ENCODE data around the gene ENOX2. TPM values are rescaled to one million over a fixed set of nuclear protein-coding genes. Genes with fewer than 3 reads are reported as not detected.

Gene ENOX2
- total RNA-seq, 1 donor from 2014 or later: 23.2 TPM

GRCh38 chrX:130672214-130672613 lies 230.8 kb downstream of the ENOX2 start:
- no peak for DNase-seq (ENCODE audit: low spot score)
- intact Hi-C loops (cut with DNase I): no loop called here

- intact Hi-C loops (cut with DNase I): no loop called here
- DNase-seq (ENCODE audit: low spot score): no peak
These were observed 233.8 kb downstream of the ENOX2 start for GRCh38 chrX:130669233-130669632.

- intact Hi-C loops (cut with DNase I): no loop called here
- no peak for DNase-seq (ENCODE audit: low spot score)
These were observed 237.7 kb downstream of the ENOX2 start for GRCh38 chrX:130665263-130665662.

- DNase-seq (ENCODE audit: low spot score): no peak
- intact Hi-C loops (cut with DNase I): no loop called here
These were observed 244.7 kb downstream of the ENOX2 start for GRCh38 chrX:130658310-130658709.

GRCh38 chrX:130654409-130654950 lies 248.5 kb downstream of the ENOX2 start:
- intact Hi-C loops (cut with DNase I): no loop called here
- DNase-seq (ENCODE audit: low spot score): no peak

GRCh38 chrX:130652824-130653578 lies 250.0 kb downstream of the ENOX2 start:
- intact Hi-C loops (cut with DNase I): no loop called here

GRCh38 chrX:130649738-130650137 lies 253.3 kb downstream of the ENOX2 start:
- intact Hi-C loops (cut with DNase I): no loop called here
- DNase-seq (ENCODE audit: low spot score): no peak

More at GRCh38 chrX:130652824-130653578, 250.0 kb downstream of the ENOX2 start:
- no peak for DNase-seq (ENCODE audit: low spot score)

- DNase-seq (ENCODE audit: low spot score): no peak
- intact Hi-C loops (cut with DNase I): no loop called here
These were observed 255.5 kb downstream of the ENOX2 start for GRCh38 chrX:130647468-130647867.

- intact Hi-C loops (cut with DNase I): no loop called here
- no peak for DNase-seq (ENCODE audit: low spot score)
These were observed 256.9 kb downstream of the ENOX2 start for GRCh38 chrX:130645955-130646583.

GRCh38 chrX:130637591-130637990 lies 265.4 kb downstream of the ENOX2 start:
- intact Hi-C loops (cut with DNase I): no loop called here
- DNase-seq (ENCODE audit: low spot score): no peak

GRCh38 chrX:130636277-130636676 lies 266.7 kb downstream of the ENOX2 start:
- intact Hi-C loops (cut with DNase I): no loop called here
- no peak for DNase-seq (ENCODE audit: low spot score)

- intact Hi-C loops (cut with DNase I): no loop called here
- no peak for DNase-seq (ENCODE audit: low spot score)
These were observed 272.0 kb downstream of the ENOX2 start for GRCh38 chrX:130631011-130631410.

GRCh38 chrX:130628516-130628915 lies 274.5 kb downstream of the ENOX2 start:
- no peak for DNase-seq (ENCODE audit: low spot score)
- intact Hi-C loops (cut with DNase I): no loop called here

GRCh38 chrX:130626521-130626920 lies 276.5 kb downstream of the ENOX2 start:
- DNase-seq (ENCODE audit: low spot score): no peak
- intact Hi-C loops (cut with DNase I): no loop called here

GRCh38 chrX:130625386-130625785 lies 277.6 kb downstream of the ENOX2 start:
- intact Hi-C loops (cut with DNase I): no loop called here
- DNase-seq (ENCODE audit: low spot score): no peak

- DNase-seq (ENCODE audit: low spot score): no peak
- intact Hi-C loops (cut with DNase I): no loop called here
These were observed 279.5 kb downstream of the ENOX2 start for GRCh38 chrX:130623518-130623917.

GRCh38 chrX:130615941-130616340 lies 287.1 kb downstream of the ENOX2 start:
- no peak for DNase-seq (ENCODE audit: low spot score)
- intact Hi-C loops (cut with DNase I): no loop called here

- intact Hi-C loops (cut with DNase I): no loop called here
- DNase-seq (ENCODE audit: low spot score): no peak
These were observed 295.6 kb downstream of the ENOX2 start for GRCh38 chrX:130607431-130607830.

GRCh38 chrX:130606425-130606824 lies 296.6 kb downstream of the ENOX2 start:
- DNase-seq (ENCODE audit: low spot score): no peak

GRCh38 chrX:130604882-130605281 lies 298.1 kb downstream of the ENOX2 start:
- no peak for DNase-seq (ENCODE audit: low spot score)
- intact Hi-C loops (cut with DNase I): no loop called here

More at GRCh38 chrX:130606425-130606824, 296.6 kb downstream of the ENOX2 start:
- intact Hi-C loops (cut with DNase I): no loop called here

- intact Hi-C loops (cut with DNase I): no loop called here
- DNase-seq (ENCODE audit: low spot score): no peak
These were observed 308.5 kb downstream of the ENOX2 start for GRCh38 chrX:130594453-130594916.
